ENCODE data around the gene RELN. TPM values are rescaled to one million over a fixed set of nuclear protein-coding genes. Genes with fewer than 3 reads are reported as not detected.
"Not testable (repeated sequence)": the region's sequence is repeated elsewhere in the genome, so short reads cannot be mapped to it uniquely, and the experiment has no call there.

The RELN gene
- total RNA-seq, 1 donor from 2014 or later = 0.11 TPM

- no peaks in the 10 kb centered on the region for H3K4me1 ChIP-seq
- no peak for TF ChIP-seq CTCF (IDR thresholded peaks at IDR 0.05)
- H3K36me3 ChIP-seq = no peaks in the 10 kb centered on the region
- H3K4me3 ChIP-seq = no peak overlapping the region
- no peak overlapping the region for H3K27ac ChIP-seq
- intact Hi-C loops (cut with DNase I) = no loop called here
- no peaks in the 10 kb centered on the region for H3K27me3 ChIP-seq
- DNase-seq (ENCODE audit: low spot score in 2 of 2) = no peak
- no peaks in the 10 kb centered on the region for H3K9me3 ChIP-seq
Measured at GRCh38 chr7:103794424-103794823, 195.0 kb downstream of the RELN start.

- Histone ChIP-seq H3K36me3 (no peaks in the 10 kb centered on the region), H3K27ac (no peak overlapping the region), H3K4me3 (no peak overlapping the region), H3K9me3 (no peaks in the 10 kb centered on the region), H3K27me3 (no peaks in the 10 kb centered on the region), H3K4me1 (no peaks in the 10 kb centered on the region)
- DNase-seq (ENCODE audit: low spot score in 2 of 2) = no peak
- TF ChIP-seq CTCF (IDR thresholded peaks at IDR 0.05) = no peak
- intact Hi-C loops (cut with DNase I) = no loop called here
Measured at GRCh38 chr7:103793614-103794013, 195.8 kb downstream of the RELN start.

- H3K4me1 ChIP-seq = no peaks in the 10 kb centered on the region
- intact Hi-C loops (cut with DNase I) = no loop called here
- no peaks in the 10 kb centered on the region for H3K9me3 ChIP-seq
- no peaks in the 10 kb centered on the region for H3K36me3 ChIP-seq
- H3K27ac ChIP-seq = no peak overlapping the region
- no peak for DNase-seq (ENCODE audit: low spot score in 2 of 2)
- no peaks in the 10 kb centered on the region for H3K27me3 ChIP-seq
- no peak overlapping the region for H3K4me3 ChIP-seq
- TF ChIP-seq CTCF (IDR thresholded peaks at IDR 0.05) = no peak
Measured at GRCh38 chr7:103791894-103792293, 197.6 kb downstream of the RELN start.

- H3K9me3 ChIP-seq; H3K27me3 ChIP-seq; H3K36me3 ChIP-seq; DNase-seq (ENCODE audit: low spot score in 2 of 2); intact Hi-C loops (cut with DNase I); H3K4me1 ChIP-seq; H3K27ac ChIP-seq; H3K4me3 ChIP-seq: not testable (repeated sequence)
Measured at GRCh38 chr7:103787041-103787440, 202.4 kb downstream of the RELN start.

GRCh38 chr7:103784646-103785286 is 204.7 kb downstream of the RELN start:
- no peaks in the 10 kb centered on the region for H3K36me3 ChIP-seq
- no peaks in the 10 kb centered on the region for H3K4me1 ChIP-seq
- no peak for DNase-seq (ENCODE audit: low spot score in 2 of 2)
- no peak overlapping the region for H3K4me3 ChIP-seq
- no peak for TF ChIP-seq CTCF (IDR thresholded peaks at IDR 0.05)
- intact Hi-C loops (cut with DNase I) = no loop called here
- H3K27me3 ChIP-seq = no peaks in the 10 kb centered on the region
- no peaks in the 10 kb centered on the region for H3K9me3 ChIP-seq
- no peak overlapping the region for H3K27ac ChIP-seq

- Histone ChIP-seq H3K27ac (no peak overlapping the region), H3K4me3 (no peak overlapping the region), H3K27me3 (no peaks in the 10 kb centered on the region), H3K4me1 (no peaks in the 10 kb centered on the region), H3K9me3 (no peaks in the 10 kb centered on the region), H3K36me3 (no peaks in the 10 kb centered on the region)
- no peak for TF ChIP-seq CTCF (IDR thresholded peaks at IDR 0.05)
- intact Hi-C loops (cut with DNase I) = no loop called here
- DNase-seq (ENCODE audit: low spot score in 2 of 2) = no peak
Measured at GRCh38 chr7:103781409-103781808, 208.0 kb downstream of the RELN start.

GRCh38 chr7:103780561-103780960 is 208.9 kb downstream of the RELN start:
- H3K4me1 ChIP-seq; H3K9me3 ChIP-seq; H3K36me3 ChIP-seq; H3K27me3 ChIP-seq; H3K27ac ChIP-seq; H3K4me3 ChIP-seq; DNase-seq (ENCODE audit: low spot score in 2 of 2); intact Hi-C loops (cut with DNase I): not testable (repeated sequence)
